ENCODE data around the gene EFHC1. TPM values are rescaled to one million over a fixed set of nuclear protein-coding genes. Genes with fewer than 3 reads are reported as not detected.
"Not testable (repeated sequence)": the region's sequence is repeated elsewhere in the genome, so short reads cannot be mapped to it uniquely, and the experiment has no call there.

EFHC1 gene
- total RNA-seq, 1 donor from 2014 or later = 59.8 TPM

DNA sequence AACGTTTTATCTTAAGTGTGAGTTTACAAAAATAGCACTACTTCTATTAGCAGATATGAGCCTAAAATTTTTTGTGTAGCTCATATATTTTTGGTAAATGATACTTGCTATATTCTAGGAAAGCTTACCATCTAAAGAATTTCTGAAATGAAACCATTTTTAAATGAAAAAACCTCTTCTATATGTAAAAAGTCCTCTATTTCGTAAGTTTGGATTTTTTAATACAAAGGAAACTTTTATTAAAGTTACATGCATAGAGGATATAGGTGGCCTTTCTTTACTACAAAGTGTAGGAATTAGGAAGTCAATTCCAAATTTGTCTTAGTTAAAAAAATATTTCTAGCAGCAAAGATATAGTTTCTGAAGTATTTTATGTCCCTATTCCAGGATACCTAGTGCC, 18.8 kb downstream of the EFHC1 start:
- no peak for DNase-seq (ENCODE audit: low spot score)
- H3K4me1 ChIP-seq = no peaks in the 10 kb centered on the region
- H2AFZ ChIP-seq (replicated peaks) = no peak overlapping the region
- Mint-ChIP-seq H3K27me3 (ENCODE audit: insufficient read depth, low read depth) (no peaks in the 10 kb centered on the region), H3K27ac (no peak overlapping the region), H3K9me3 (peaks cover 10% of the 10 kb centered on the region), H3K36me3 (peaks cover 57% of the 10 kb centered on the region), H3K4me1 (no peaks in the 10 kb centered on the region), H3K4me3 (no peak overlapping the region)
- H3K27me3 ChIP-seq = no peaks in the 10 kb centered on the region
- H3K36me3 ChIP-seq = no peaks in the 10 kb centered on the region
- no peaks in the 10 kb centered on the region for H4K20me1 ChIP-seq (ENCODE audit: low read depth)
- no peak overlapping the region for H3K4me3 ChIP-seq
- H3K9ac ChIP-seq = no peak overlapping the region
- no peaks in the 10 kb centered on the region for H3F3A ChIP-seq (ENCODE audit: low read depth)
- H3K9me3 ChIP-seq (ENCODE audit: low read depth) = no peaks in the 10 kb centered on the region
- no peaks in the 10 kb centered on the region for H3K79me2 ChIP-seq (ENCODE audit: low read depth)
- H3K27ac ChIP-seq = no peak overlapping the region
- TF ChIP-seq EZH2 (IDR thresholded peaks at IDR 0.05) (no peak), EZH2phosphoT487 (IDR thresholded peaks at IDR 0.05) (no peak)
- TF ChIP-seq, protein P1, sequence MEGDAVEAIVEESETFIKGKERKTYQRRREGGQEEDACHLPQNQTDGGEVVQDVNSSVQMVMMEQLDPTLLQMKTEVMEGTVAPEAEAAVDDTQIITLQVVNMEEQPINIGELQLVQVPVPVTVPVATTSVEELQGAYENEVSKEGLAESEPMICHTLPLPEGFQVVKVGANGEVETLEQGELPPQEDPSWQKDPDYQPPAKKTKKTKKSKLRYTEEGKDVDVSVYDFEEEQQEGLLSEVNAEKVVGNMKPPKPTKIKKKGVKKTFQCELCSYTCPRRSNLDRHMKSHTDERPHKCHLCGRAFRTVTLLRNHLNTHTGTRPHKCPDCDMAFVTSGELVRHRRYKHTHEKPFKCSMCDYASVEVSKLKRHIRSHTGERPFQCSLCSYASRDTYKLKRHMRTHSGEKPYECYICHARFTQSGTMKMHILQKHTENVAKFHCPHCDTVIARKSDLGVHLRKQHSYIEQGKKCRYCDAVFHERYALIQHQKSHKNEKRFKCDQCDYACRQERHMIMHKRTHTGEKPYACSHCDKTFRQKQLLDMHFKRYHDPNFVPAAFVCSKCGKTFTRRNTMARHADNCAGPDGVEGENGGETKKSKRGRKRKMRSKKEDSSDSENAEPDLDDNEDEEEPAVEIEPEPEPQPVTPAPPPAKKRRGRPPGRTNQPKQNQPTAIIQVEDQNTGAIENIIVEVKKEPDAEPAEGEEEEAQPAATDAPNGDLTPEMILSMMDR (IDR thresholded peaks at IDR 0.05) = no peak
- H3K4me2 ChIP-seq = no peak overlapping the region

DNA sequence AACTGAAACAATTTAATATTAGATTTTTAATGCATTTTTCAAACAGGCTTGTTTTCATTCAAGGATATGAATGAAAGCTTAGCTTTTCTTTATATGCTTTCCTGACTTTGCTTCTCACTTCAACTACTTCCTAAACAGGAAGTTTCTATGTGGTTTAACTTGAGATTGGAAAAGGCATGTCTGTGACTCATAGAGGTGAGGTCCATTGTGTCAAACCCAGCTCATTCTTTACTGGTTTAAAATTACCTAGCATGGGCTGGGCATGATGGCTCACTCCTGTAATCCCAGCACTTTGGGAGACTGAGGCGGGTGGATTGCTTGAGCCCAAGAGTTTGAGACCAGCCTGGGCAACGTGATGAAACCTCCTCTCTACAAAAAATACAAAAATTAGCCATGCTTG, 34.4 kb downstream of the EFHC1 start:
- H3K9me3 Mint-ChIP-seq = peaks cover 13% of the 10 kb centered on the region
- H3K27me3 Mint-ChIP-seq (ENCODE audit: insufficient read depth, low read depth) = peaks cover 2% of the 10 kb centered on the region
- Histone ChIP-seq H2AFZ (replicated peaks) (no peak overlapping the region), H3K4me2 (no peak overlapping the region), H3K9ac (no peak overlapping the region), H3K79me2 (ENCODE audit: low read depth) (no peaks in the 10 kb centered on the region), H3K4me1 (peaks cover 34% of the 10 kb centered on the region), H3F3A (ENCODE audit: low read depth) (no peaks in the 10 kb centered on the region), H3K27ac (no peak overlapping the region), H3K4me3 (no peak overlapping the region), H3K36me3 (no peaks in the 10 kb centered on the region), H3K9me3 (ENCODE audit: low read depth) (peaks cover 7% of the 10 kb centered on the region), H3K27me3 (no peaks in the 10 kb centered on the region), H4K20me1 (ENCODE audit: low read depth) (no peaks in the 10 kb centered on the region)
- no peak overlapping the region for H3K4me3 Mint-ChIP-seq
- TF ChIP-seq EZH2 (IDR thresholded peaks at IDR 0.05) = no peak
- no peak for TF ChIP-seq EZH2phosphoT487 (IDR thresholded peaks at IDR 0.05)
- TF ChIP-seq, protein P1 (IDR thresholded peaks at IDR 0.05) = no peak
- DNase-seq (ENCODE audit: low spot score) = no peak
- H3K36me3 Mint-ChIP-seq = peaks cover 29% of the 10 kb centered on the region
- peaks cover 12% of the 10 kb centered on the region for H3K4me1 Mint-ChIP-seq
- H3K27ac Mint-ChIP-seq = no peak overlapping the region

DNA sequence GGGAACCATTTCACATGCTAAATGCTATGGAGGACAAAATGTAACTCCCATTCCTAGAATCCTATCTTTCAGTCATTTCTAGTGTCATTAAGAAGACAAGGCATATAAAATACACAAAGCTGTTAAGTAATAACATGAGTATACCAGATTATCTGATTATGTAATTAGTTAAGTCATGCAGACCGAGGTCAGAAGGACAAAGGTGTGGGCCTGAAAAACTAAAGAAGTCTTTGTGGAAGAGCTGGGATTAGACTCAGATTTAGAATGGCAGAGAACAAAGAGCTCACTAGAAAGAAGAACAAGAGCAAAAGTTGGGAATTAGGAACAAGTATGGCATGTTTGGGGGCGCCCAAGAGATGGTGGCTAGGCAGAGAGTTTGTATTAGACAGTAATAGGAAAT, 37.0 kb downstream of the EFHC1 start:
- Histone ChIP-seq H3K27ac (peak overlapping the region; percentile 65), H3K36me3 (no peaks in the 10 kb centered on the region), H3K4me2 (peak overlapping the region; percentile 58), H3F3A (ENCODE audit: low read depth) (no peaks in the 10 kb centered on the region), H3K4me3 (no peak overlapping the region), H3K9ac (no peak overlapping the region), H2AFZ (replicated peaks) (no peak overlapping the region), H3K9me3 (ENCODE audit: low read depth) (no peaks in the 10 kb centered on the region), H3K79me2 (ENCODE audit: low read depth) (no peaks in the 10 kb centered on the region), H3K4me1 (peaks cover 33% of the 10 kb centered on the region), H4K20me1 (ENCODE audit: low read depth) (no peaks in the 10 kb centered on the region), H3K27me3 (no peaks in the 10 kb centered on the region)
- TF ChIP-seq, protein P1 (IDR thresholded peaks at IDR 0.05) = peak; percentile 18
- TF ChIP-seq EZH2 (IDR thresholded peaks at IDR 0.05) (no peak), EZH2phosphoT487 (IDR thresholded peaks at IDR 0.05) (peak; percentile 82)
- Mint-ChIP-seq H3K27me3 (ENCODE audit: insufficient read depth, low read depth) (peaks cover 2% of the 10 kb centered on the region), H3K9me3 (no peaks in the 10 kb centered on the region), H3K27ac (no peak overlapping the region), H3K4me3 (no peak overlapping the region), H3K36me3 (peaks cover 13% of the 10 kb centered on the region), H3K4me1 (peaks cover 4% of the 10 kb centered on the region)
- DNase-seq (ENCODE audit: low spot score) = peak; percentile 85

DNA sequence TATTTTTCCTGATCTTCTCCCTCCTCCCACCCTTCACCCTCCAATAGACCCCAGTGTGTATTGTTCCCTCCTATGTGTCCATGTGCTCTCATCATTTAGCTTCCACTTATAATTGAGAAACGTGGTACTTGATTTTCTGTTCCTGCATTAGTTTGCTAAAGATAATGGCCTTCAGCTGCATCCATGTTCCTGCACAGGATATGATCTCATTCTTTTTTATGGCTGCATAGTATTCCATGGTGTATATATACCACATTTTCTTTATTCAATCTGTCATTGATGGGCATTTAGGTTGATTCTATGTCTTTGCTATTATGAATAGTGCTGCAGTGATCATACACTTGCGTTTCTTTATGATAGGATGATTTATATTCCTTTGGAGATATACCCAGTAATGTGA, 41.1 kb downstream of the EFHC1 start:
- peaks cover 13% of the 10 kb centered on the region for H3K4me1 ChIP-seq
- not testable (repeated sequence) for H3K27me3 ChIP-seq; H3K4me3 ChIP-seq; H3F3A ChIP-seq (ENCODE audit: low read depth); H4K20me1 ChIP-seq (ENCODE audit: low read depth); H3K27ac ChIP-seq; H3K4me1 Mint-ChIP-seq; H3K9me3 Mint-ChIP-seq; H3K36me3 Mint-ChIP-seq; DNase-seq (ENCODE audit: low spot score); H3K79me2 ChIP-seq (ENCODE audit: low read depth); H3K9ac ChIP-seq; H3K36me3 ChIP-seq; H3K4me2 ChIP-seq; H2AFZ ChIP-seq (replicated peaks); H3K27me3 Mint-ChIP-seq (ENCODE audit: insufficient read depth, low read depth); H3K27ac Mint-ChIP-seq; H3K4me3 Mint-ChIP-seq; H3K9me3 ChIP-seq (ENCODE audit: low read depth)

Measured in neural progenitor cell (in vitro differentiated cells).